Breast epithelium (tissue), 3 donors: ENCODE data around the gene FLCN.

Experiments
- CTCF ChIP-seq, 3 donors: fragments of 450-650 bp; IDR thresholded peaks; one replicate each; pipeline ENCODE4 v1.5.1; 2016 to 2017; ENCODE audit warnings: antibody characterized with exemption in 3 of 3, mild to moderate bottlenecking in 3 of 3, moderate library complexity in 3 of 3
- POLR2A ChIP-seq: fragments of 450-650 bp; IDR thresholded peaks from one replicate; pipeline ENCODE4 v1.6.1; 2016; ENCODE audit warnings: antibody characterized with exemption, mild to moderate bottlenecking, moderate library complexity

GRCh38 chr17:17173921-17174320 lies 63.0 kb downstream of the FLCN start:
- no peak for TF ChIP-seq POLR2A
- no peak for TF ChIP-seq CTCF (IDR thresholded peaks at IDR 0.05)
